Uterus (tissue), 2 donors: ENCODE results near the gene USP34.

Experiments
- CTCF ChIP-seq, 4 experiments: fragments of 200-600 bp in 2 of 4; fragments of 450-650 bp in 2 of 4; sonication (generic) in 2 of 4; IDR thresholded peaks; one replicate each; pipeline ENCODE4 v1.5.1; 2016 to 2019; ENCODE audit warnings: antibody characterized with exemption in 4 of 4, mild to moderate bottlenecking in 2 of 4, moderate library complexity in 1 of 4
- POLR2A ChIP-seq, 2 donors: fragments of 450-650 bp; IDR thresholded peaks; one replicate each; pipeline ENCODE4 v1.6.1; 2016; ENCODE audit warnings: antibody characterized with exemption in 2 of 2, mild to moderate bottlenecking in 1 of 2, moderate library complexity in 1 of 2

- TF ChIP-seq CTCF (IDR thresholded peaks at IDR 0.05) (no peak), POLR2A (IDR thresholded peaks at IDR 0.05) (no peak)
Observed at GRCh38 chr2:61218076-61218816, 252.6 kb downstream of the USP34 start.
